ENCODE data around the gene RPAP3. TPM values are rescaled to one million over a fixed set of nuclear protein-coding genes. Genes with fewer than 3 reads are reported as not detected.

The RPAP3 gene
- total and polyA plus RNA-seq, 2 of the 4 experiments (the other 2 are of a cell fraction), result 10.6 to 13.4 TPM

- Histone ChIP-seq H2AK5ac (ENCODE audit: low read depth, low read length) (no peak overlapping the region), H2BK20ac (ENCODE audit: low read depth, low read length) (no peak overlapping the region), H3K14ac (replicated peaks; ENCODE audit: low read depth, low read length) (no peak overlapping the region), H3K23ac (ENCODE audit: low read depth, low read length) (no peak overlapping the region), H3K79me1 (ENCODE audit: low read depth in 1 of 2, low read length in 2 of 2) (no peaks in the 10 kb centered on the region), H2BK15ac (ENCODE audit: low read depth, low read length) (no peak overlapping the region), H3K9me1 (ENCODE audit: insufficient read depth, low read length) (peaks cover 5% of the 10 kb centered on the region), H3K4ac (ENCODE audit: low read depth, low read length) (no peak overlapping the region), H2AFZ (replicated peaks; ENCODE audit: low read length, poor library complexity) (no peak overlapping the region), H3K56ac (ENCODE audit: extremely low read depth, insufficient read depth, low read length) (no peak overlapping the region), H3K18ac (ENCODE audit: low read depth, low read length) (no peak overlapping the region), H4K91ac (ENCODE audit: insufficient read depth, low read depth, low read length) (no peak overlapping the region), H3K4me3 (ENCODE audit: insufficient read depth, low read depth, low read length) (no peak overlapping the region), H3K4me1 (ENCODE audit: control insufficient read depth, insufficient read depth, low read length) (peaks cover 14% of the 10 kb centered on the region), H2BK5ac (ENCODE audit: low read depth, low read length, poor library complexity, severe bottlenecking) (no peak overlapping the region), H4K5ac (ENCODE audit: low read depth, low read length) (no peak overlapping the region), H3K4me2 (ENCODE audit: low read depth, low read length) (no peak overlapping the region), H4K8ac (ENCODE audit: low read depth in 2 of 2, low read length in 2 of 2) (no peak overlapping the region), H3K36me3 (ENCODE audit: control insufficient read depth, insufficient read depth, low read length) (no peaks in the 10 kb centered on the region), H2BK120ac (ENCODE audit: low read depth, low read length) (no peak overlapping the region), H4K20me1 (ENCODE audit: insufficient read depth, low read length) (no peaks in the 10 kb centered on the region), H2AK9ac (replicated peaks; ENCODE audit: low read depth, low read length, poor library complexity) (no peak overlapping the region), H3K27ac (ENCODE audit: insufficient read depth, low read length) (no peak overlapping the region), H3K9ac (ENCODE audit: low read depth, low read length) (no peak overlapping the region), H3K9me3 (ENCODE audit: control insufficient read depth, insufficient read depth, low read length) (no peaks in the 10 kb centered on the region), H3K27me3 (ENCODE audit: control insufficient read depth, insufficient read depth, low read length) (no peaks in the 10 kb centered on the region)
- WGBS, 2 experiments (ENCODE audit: extremely low coverage in 2 of 2, insufficient read length in 1 of 2), result 70% methylated on average over 2 of the region's 9 CpGs; no CpG with 5 or more reads in 1 of the 2 experiments
- intact Hi-C loops (cut with micrococcal nuclease) (no loop called here), dilution Hi-C loops (cut with HindIII; ENCODE audit: low sequenced_read_pairs, unreplicated experiment) (no loop called here), in situ Hi-C loops (cut with MboI; ENCODE audit: low sequenced_read_pairs) (loop anchor here (10.0 kb wide), 1 partner anchor 423 kb away; no protein-coding TSS in a partner anchor)
- no TSS peak for BruUV-seq (replicated peaks)
- ChIA-PET POLR2A (ENCODE audit: unreplicated experiment) (interaction anchor here (0.6 kb wide), 1 partner anchor 10 kb away, joined by 3 read pairs; no protein-coding TSS in a partner anchor), CTCF (no interaction called here)
- no peak for TF ChIP-seq CHD1 (IDR thresholded peaks at IDR 0.05; ENCODE audit: low read depth, low read length)
- no peak for TF ChIP-seq MAFK (IDR thresholded peaks at IDR 0.05; ENCODE audit: low read depth, low read length)
- no peak for TF ChIP-seq USF2 (IDR thresholded peaks at IDR 0.05; ENCODE audit: low read depth, low read length)
- no peak for TF ChIP-seq SMC3 (IDR thresholded peaks at IDR 0.05; ENCODE audit: low read depth, low read length)
- no peak for TF ChIP-seq RCOR1 (IDR thresholded peaks at IDR 0.05; ENCODE audit: insufficient replicate concordance, low read length)
- no peak for TF ChIP-seq ELK1 (IDR thresholded peaks at IDR 0.05; ENCODE audit: borderline replicate concordance, low read depth, low read length)
- TF ChIP-seq FOS (IDR thresholded peaks at IDR 0.05; ENCODE audit: low read depth, low read length), result no peak
- no peak for TF ChIP-seq CTCF (conservative IDR thresholded peaks at IDR 0.05; ENCODE audit: low read depth, low read length)
- no peak for TF ChIP-seq MAZ (IDR thresholded peaks at IDR 0.05; ENCODE audit: borderline replicate concordance, low read depth, low read length)
- no peak for TF ChIP-seq BHLHE40 (IDR thresholded peaks at IDR 0.05; ENCODE audit: low read depth, low read length)
- no peak for TF ChIP-seq RAD21 (IDR thresholded peaks at IDR 0.05; ENCODE audit: low read length)
- no peak for TF ChIP-seq NFE2L2 (IDR thresholded peaks at IDR 0.05; ENCODE audit: low read depth, low read length)
- no peak for TF ChIP-seq POLR2A (IDR thresholded peaks at IDR 0.05; ENCODE audit: low read depth, low read length)
- no peak for TF ChIP-seq MXI1 (IDR thresholded peaks at IDR 0.05; ENCODE audit: borderline replicate concordance, low read depth, low read length)
- no peak for TF ChIP-seq CEBPB (IDR thresholded peaks at IDR 0.05; ENCODE audit: low read depth, low read length)
- TF ChIP-seq RFX5 (IDR thresholded peaks at IDR 0.05; ENCODE audit: low read depth, low read length), result no peak
- ATAC-seq (ENCODE audit: low read depth) (no peak), DNase-seq (no peak)
Observed at GRCh38 chr12:47721431-47721973, 15.7 kb upstream of the RPAP3 start.
